Activated CD4-positive, alpha-beta T cell treated with anti-CD3 and anti-CD28 coated beads for 36 hours (primary cell): Measurements from ENCODE around the gene CTBP1. TPM values are rescaled to one million over a fixed set of nuclear protein-coding genes. Genes with fewer than 3 reads are reported as not detected.
"Not testable (repeated sequence)": the region's sequence is repeated elsewhere in the genome, so short reads cannot be mapped to it uniquely, and the experiment has no call there.

ENCODE experiments used
- ATAC-seq: fragments of 200-7000 bp; cut with Tn5 transposase; one replicate; pipeline ENCODE4 v1.10.0; 2021; ENCODE audit warnings: mild to moderate bottlenecking, moderate library complexity
- CTCF ChIA-PET: fragments of 350-600 bp; sonication (Branson Sonifier 250); formaldehyde crosslinking; loops from one replicate; lab custom pipeline; 2021; ENCODE audit warnings: antibody characterized with exemption; lab: Charles Lee
- POLR2A ChIA-PET: fragments of 350-600 bp; sonication (Branson Sonifier 250); formaldehyde crosslinking; loops from one replicate; lab custom pipeline; 2021; ENCODE audit warnings: antibody characterized with exemption, inconsistent platforms; lab: Charles Lee
- DNase-seq: peaks from one replicate; pipeline ENCODE4 v3.0.0-alpha.2; 2020
- H3K27ac Mint-ChIP-seq: one replicate; pipeline ENCODE4 v1.8.0; 2021; ENCODE audit warnings: mixed read lengths
- H3K27me3 Mint-ChIP-seq: one replicate; pipeline ENCODE4 v1.8.0; 2021; ENCODE audit warnings: mixed read lengths
- H3K36me3 Mint-ChIP-seq: one replicate; pipeline ENCODE4 v1.8.0; 2021; ENCODE audit warnings: low read depth, mixed read lengths
- H3K4me1 Mint-ChIP-seq: one replicate; pipeline ENCODE4 v1.8.0; 2021; ENCODE audit warnings: mixed read lengths
- H3K4me3 Mint-ChIP-seq: one replicate; pipeline ENCODE4 v1.8.0; 2021; ENCODE audit warnings: mild to moderate bottlenecking, moderate library complexity, mixed read lengths
- H3K9me3 Mint-ChIP-seq: one replicate; pipeline ENCODE4 v1.8.0; 2021; ENCODE audit warnings: low read depth, mixed read lengths
- intact Hi-C, 2 experiments: fragments of 100-400 bp; cut with DNase I in 1 of 2; cut with micrococcal nuclease in 1 of 2; formaldehyde crosslinking; loops; one replicate each; pipeline versions ENCODE4 v1.14.2 to v1.15.1; 2022 to 2024; cut with DNase I, micrococcal nuclease
- total RNA-seq, 2 experiments: library from RNA; stranded (reverse); gene quantifications; one replicate each; pipeline ENCODE4 v1.2.3, GENCODE V29; 2021

The CTBP1 gene
- total RNA-seq, 2 experiments from 2014 or later, result 152 to 177 TPM

DNA sequence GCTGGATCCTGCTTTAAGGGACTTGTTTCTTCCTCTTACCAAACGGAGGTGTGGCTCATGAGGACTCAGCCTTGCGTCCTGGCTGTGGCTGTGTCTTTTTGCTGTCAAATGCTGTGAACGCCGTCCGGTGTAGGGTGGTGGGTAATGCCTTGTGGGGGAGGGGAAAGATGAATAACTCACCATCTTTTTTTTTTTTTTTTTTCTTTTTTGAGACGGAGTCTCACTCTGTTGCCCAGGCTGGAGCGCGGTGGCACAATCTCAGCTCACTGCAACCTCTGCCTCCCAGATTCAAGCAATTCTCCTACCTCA lies 43.7 kb upstream of the CTBP1 start:
- DNase-seq, H3K9me3 Mint-ChIP-seq, ATAC-seq, intact Hi-C loops, H3K4me3 Mint-ChIP-seq, H3K27me3 Mint-ChIP-seq: not testable (repeated sequence)
- Mint-ChIP-seq H3K27ac (peak overlapping the region; percentile 37), H3K4me1 (peaks cover 63% of the 10 kb centered on the region), H3K36me3 (peaks cover 13% of the 10 kb centered on the region)
- ChIA-PET CTCF (interaction anchor here (0.6 to 0.7 kb wide), 2 partner anchors 26 to 43 kb away, joined by 3 to 5 read pairs; no protein-coding TSS in a partner anchor), POLR2A (interaction anchor here (0.7 kb wide), 1 partner anchor 57 kb away, joined by 9 read pairs; no protein-coding TSS in a partner anchor)

DNA sequence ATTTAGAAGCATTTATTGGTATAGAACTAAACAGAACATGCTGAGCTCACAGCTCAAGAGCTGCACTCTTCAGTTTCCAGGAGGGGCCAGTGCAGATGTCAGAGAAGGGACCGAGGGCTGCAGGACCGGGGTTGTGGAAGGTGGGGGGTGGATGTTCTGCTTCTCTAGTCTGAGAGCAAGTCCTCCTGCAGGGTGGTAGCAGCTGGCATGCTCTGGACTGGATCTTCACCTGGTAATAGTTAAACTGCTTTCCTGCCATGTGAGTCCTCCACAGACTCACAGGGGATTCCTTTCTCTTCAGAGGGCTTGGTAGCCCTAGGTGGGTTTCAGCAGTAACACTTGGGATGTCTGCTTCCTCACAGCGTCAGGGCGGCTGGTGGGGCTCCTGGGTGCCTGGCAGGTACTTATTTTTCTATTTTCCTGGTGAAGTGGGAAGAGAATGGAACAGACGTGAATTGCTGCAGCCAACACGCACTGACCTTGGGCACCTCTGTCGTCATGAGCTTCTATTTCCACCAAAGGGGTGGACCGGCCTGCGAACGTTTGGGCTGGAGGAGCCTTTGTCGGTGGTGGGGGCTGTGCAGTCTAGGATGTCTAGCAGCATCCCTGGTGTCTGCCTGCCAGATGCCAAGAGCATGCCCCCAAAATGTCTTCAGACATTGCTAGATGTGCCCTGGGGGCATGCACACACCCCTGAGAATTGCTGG lies 43.2 kb upstream of the CTBP1 start:
- ATAC-seq (no peak), DNase-seq (no peak)
- no peaks in the 10 kb centered on the region for H3K27me3 Mint-ChIP-seq
- peak overlapping the region; percentile 39 for H3K27ac Mint-ChIP-seq
- H3K4me3 Mint-ChIP-seq, result peak overlapping the region; percentile 95
- POLR2A ChIA-PET, result interaction anchor here (0.7 kb wide), 1 partner anchor 57 kb away, joined by 9 read pairs; no protein-coding TSS in a partner anchor
- no peaks in the 10 kb centered on the region for H3K9me3 Mint-ChIP-seq
- CTCF ChIA-PET, result interaction anchor here (0.6 to 1.2 kb wide), 6 partner anchors 8 to 161 kb away, joined by 3 to 5 read pairs (median 4); no protein-coding TSS in a partner anchor
- intact Hi-C loops, result loop anchor here in 1 of 2 experiments (2.0 kb wide), 1 partner anchor 45 kb away; no protein-coding TSS in a partner anchor
- peaks cover 58% of the 10 kb centered on the region for H3K4me1 Mint-ChIP-seq
- H3K36me3 Mint-ChIP-seq, result peaks cover 9% of the 10 kb centered on the region

DNA sequence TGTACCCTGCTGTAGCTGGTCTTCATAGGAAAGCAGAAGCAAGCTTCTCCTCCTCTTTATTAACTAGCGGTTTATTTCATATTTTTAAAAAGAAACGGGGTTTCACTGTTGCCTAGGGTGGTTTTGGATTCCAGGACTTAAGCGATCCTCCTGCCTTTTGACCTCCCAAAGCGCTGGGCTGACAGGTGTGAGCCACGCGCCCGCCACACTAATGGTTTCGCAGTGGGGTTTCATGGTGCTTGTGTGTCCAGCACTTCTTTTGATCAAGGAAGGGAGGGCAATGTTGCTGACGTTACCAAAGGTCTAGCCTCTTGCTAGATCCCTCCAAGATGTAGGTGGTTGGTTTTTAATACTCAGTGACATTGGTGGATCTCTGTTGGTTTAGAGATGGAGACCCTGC lies 42.2 kb upstream of the CTBP1 start:
- POLR2A ChIA-PET, result interaction anchor here (0.7 to 1.6 kb wide), 3 partner anchors 8 to 56 kb away, joined by 3 to 6 read pairs (median 3); partner anchors contain the start of gene UVSSA
- H3K4me1 Mint-ChIP-seq, result peaks cover 49% of the 10 kb centered on the region
- H3K36me3 Mint-ChIP-seq, result peaks cover 5% of the 10 kb centered on the region
- H3K27ac Mint-ChIP-seq, result peak overlapping the region; percentile 87
- peaks cover 4% of the 10 kb centered on the region for H3K9me3 Mint-ChIP-seq
- intact Hi-C loops, result loop anchor here in 1 of 2 experiments (2.0 kb wide), 1 partner anchor 46 kb away; no protein-coding TSS in a partner anchor
- no peak for DNase-seq
- ATAC-seq, result no peak
- H3K27me3 Mint-ChIP-seq, result no peaks in the 10 kb centered on the region
- H3K4me3 Mint-ChIP-seq, result peak overlapping the region; percentile 95
- CTCF ChIA-PET, result interaction anchor here (1.0 to 2.4 kb wide), 5 partner anchors 17 to 160 kb away, joined by 3 to 10 read pairs (median 5); no protein-coding TSS in a partner anchor

DNA sequence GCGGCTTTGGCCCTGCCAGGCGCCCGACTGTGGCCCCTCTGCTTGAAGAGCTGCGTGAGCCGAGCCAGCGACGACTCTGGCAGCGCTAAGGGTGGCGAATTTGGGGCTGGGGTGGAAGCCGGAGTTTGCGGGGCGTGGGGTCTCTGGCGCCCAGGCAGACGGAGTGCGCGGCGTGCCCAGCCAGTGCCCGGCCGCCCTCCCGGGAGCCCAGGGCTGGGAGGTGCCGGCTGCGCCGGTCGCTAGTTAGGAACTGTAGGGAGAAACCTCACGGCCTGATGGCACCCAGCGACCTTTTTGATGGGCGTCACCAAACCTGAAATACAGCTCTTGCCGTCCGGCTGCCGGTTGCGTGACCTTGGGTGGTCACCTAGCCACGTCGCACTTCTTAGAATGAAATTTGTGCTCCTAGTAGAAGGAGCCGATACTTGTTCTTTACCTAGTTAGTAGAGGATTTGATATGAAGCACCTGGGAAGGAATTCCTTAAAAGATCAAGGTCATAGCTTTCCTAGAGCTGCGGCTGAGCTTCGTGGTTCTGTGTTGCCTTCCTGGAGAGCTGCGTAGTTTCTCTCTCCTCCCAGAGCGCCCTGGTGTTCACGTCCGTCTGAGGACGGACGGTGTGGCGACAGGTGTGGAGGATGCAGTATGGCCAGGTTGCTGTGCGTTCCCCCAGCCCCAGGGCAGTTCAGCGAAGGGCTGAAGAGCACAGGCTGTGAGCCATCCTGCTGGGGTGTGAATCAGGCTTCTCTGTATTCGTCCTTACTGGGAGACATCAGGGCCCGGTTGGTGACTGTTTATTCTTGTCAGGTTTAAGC lies 41.4 kb upstream of the CTBP1 start:
- CTCF ChIA-PET, result interaction anchor here (1.1 to 2.4 kb wide), 3 partner anchors 56 to 123 kb away, joined by 7 to 10 read pairs (median 8); partner anchors contain the start of gene UVSSA
- POLR2A ChIA-PET, result interaction anchor here (0.5 to 1.6 kb wide), 4 partner anchors 9 to 60 kb away, joined by 3 to 6 read pairs (median 4); partner anchors contain the start of gene UVSSA
- Mint-ChIP-seq H3K4me3 (peak overlapping the region; percentile 95), H3K4me1 (peaks cover 48% of the 10 kb centered on the region), H3K27me3 (no peaks in the 10 kb centered on the region), H3K27ac (peak overlapping the region; percentile 87), H3K36me3 (peaks cover 5% of the 10 kb centered on the region), H3K9me3 (peaks cover 4% of the 10 kb centered on the region)
- DNase-seq, result peak; percentile 46
- ATAC-seq, result peak; percentile 13
- intact Hi-C loops, result loop anchor here in 1 of 2 experiments (2.0 kb wide), 1 partner anchor 46 kb away; no protein-coding TSS in a partner anchor

DNA sequence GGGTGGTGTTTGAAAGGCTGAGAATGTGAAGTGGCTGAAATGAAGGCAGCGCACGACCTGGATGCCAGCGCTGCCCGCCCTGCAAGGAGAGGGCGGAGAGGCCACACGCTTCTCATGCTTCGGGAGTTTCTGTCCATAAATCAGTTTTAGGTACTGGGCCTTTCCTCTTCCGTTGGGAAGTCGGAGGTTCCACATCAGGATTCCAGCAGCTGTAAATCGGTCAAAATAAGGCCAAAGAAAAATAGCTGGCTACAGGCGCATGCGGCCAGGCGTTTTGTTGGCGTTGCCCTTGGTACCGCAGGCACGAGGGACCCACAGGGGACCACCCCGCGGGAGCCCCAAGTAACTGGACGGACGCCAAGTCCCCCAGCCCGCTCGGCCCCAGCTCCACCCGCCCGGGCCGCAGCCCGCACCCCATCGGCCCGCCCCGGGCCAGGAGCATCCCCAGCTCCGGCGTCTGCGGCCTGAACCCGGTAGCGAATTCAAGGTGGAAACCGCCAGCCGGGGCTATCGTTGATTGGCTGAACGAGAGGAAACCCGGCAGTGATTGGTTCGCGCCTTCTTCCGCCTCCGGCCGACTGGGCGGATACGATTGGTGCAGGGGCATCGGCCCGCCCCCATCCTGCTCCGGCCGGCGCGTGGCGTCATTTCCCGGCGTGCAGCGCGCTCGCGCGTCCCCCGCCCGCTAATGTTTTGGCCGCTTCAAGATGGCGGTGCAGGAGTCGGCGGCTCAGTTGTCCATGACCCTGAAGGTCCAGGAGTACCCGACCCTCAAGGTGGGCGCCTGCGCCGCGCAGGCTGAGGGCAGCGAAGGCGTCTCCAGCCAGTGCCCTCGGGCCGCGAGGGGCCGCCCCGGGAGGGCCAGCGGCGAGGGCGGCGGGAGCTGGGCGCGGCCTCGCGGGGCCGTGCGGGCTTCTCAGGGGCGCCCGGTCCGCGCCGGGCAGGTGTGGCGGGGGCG lies 40.6 kb upstream of the CTBP1 start, which contains the start of gene MAEA:
Gene MAEA (plus strand): TSS at position 685 of the 958 bp plus-strand sequence. CDS start 23 bp downstream, at position 708.
- intact Hi-C loops, result loop anchor here (1.0 to 5.0 kb wide), 17 partner anchors 22 to 607 kb away; partner anchors contain the start of genes CTBP1 (in 1 of the 2), FAM53A (in 1 of the 2), GAK (in 1 of the 2) and SLBP (in 1 of the 2)
- peak within 1 kb of the TSS; percentile 95 for H3K4me3 Mint-ChIP-seq

DNA sequence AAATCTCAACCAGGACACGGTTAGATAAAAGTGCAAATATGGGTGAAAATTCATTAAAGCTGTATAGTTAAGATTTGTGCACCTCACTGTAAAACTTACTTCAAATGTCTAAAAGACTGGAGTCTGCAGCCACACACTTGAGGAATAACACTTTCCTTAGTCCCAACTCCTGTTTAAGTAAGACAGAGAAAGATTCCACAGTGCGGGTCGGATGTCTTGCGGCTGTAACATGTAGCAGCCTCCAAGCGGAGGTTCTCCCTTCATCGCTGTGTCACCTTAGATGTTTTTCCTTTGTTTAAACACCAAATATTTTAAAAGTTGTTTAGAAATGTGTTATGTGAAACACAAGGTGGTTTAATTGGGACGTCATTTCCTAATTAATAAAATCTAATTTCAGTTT lies 39.9 kb upstream of the CTBP1 start:
- ATAC-seq, result no peak
- H3K4me3 Mint-ChIP-seq, result peak overlapping the region; percentile 95
- no peaks in the 10 kb centered on the region for H3K27me3 Mint-ChIP-seq
- H3K27ac Mint-ChIP-seq, result peak overlapping the region; percentile 86
- H3K9me3 Mint-ChIP-seq, result peaks cover 4% of the 10 kb centered on the region
- intact Hi-C loops, result loop anchor here (1.0 to 5.0 kb wide), 16 partner anchors 21 to 606 kb away; partner anchors contain the start of genes CTBP1 (in 1 of the 2), FAM53A (in 1 of the 2), GAK (in 1 of the 2) and SLBP (in 1 of the 2)
- peaks cover 38% of the 10 kb centered on the region for H3K4me1 Mint-ChIP-seq
- peaks cover 5% of the 10 kb centered on the region for H3K36me3 Mint-ChIP-seq
- POLR2A ChIA-PET, result interaction anchor here (0.7 to 0.9 kb wide), 2 partner anchors 39 to 57 kb away, joined by 3 read pairs; no protein-coding TSS in a partner anchor
- CTCF ChIA-PET, result interaction anchor here (0.7 to 2.4 kb wide), 10 partner anchors 8 to 158 kb away, joined by 3 to 10 read pairs (median 3); partner anchors contain the start of gene UVSSA
- DNase-seq, result no peak

More for the DNA sequence above, 40.6 kb upstream of the CTBP1 start, which contains the start of gene MAEA:
- H3K27me3 Mint-ChIP-seq, result no peaks in the 10 kb centered on the region
- H3K36me3 Mint-ChIP-seq, result peaks cover 5% of the 10 kb centered on the region
- ATAC-seq (peak; percentile 98), DNase-seq (peak; percentile 99)
- peaks cover 4% of the 10 kb centered on the region for H3K9me3 Mint-ChIP-seq
- peak within 1 kb of the TSS; percentile 87 for H3K27ac Mint-ChIP-seq
- peaks cover 41% of the 10 kb centered on the region for H3K4me1 Mint-ChIP-seq
- ChIA-PET CTCF (interaction anchor here (0.7 to 2.4 kb wide), 11 partner anchors 9 to 159 kb away, joined by 3 to 10 read pairs (median 3); partner anchors contain the start of gene UVSSA), POLR2A (interaction anchor here (0.5 to 1.6 kb wide), 5 partner anchors 20 to 61 kb away, joined by 3 to 6 read pairs (median 3); partner anchors contain the start of gene UVSSA)

DNA sequence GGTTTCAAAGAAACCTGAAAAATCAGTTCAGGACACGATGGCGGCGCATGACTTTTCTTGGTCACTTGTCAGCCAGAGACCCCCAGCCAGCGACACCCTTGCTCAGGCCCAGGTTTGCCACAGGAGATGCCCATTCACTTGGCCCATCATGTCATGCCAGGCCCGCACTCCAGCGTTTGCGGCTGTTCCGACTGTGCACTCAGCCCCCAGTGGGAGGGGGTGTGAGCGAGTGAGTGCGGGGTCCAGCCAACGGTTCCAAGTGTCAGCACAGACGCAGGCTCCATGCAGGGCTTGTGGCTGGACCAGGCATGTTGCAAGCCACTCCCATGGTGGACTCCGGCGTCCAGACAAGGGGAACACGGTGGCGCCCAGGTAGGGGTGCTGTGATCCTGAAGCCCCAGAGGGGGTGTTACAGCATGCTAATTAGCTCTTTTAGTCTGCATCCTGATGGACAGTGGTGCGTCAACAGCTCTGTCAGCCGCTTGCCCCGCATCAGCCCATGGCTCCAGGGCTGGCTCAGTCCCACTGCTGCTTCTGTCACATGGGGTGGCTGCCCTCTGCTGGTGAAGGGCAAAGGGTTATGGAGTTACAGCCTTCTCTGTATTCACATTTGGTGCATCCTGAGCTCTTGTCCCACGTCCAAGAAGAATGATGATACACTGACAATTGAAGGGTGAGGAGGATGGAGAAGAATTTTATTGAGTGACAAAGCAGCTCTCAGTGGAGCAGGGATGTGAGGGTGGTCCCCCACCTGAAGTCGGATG lies 37.0 kb upstream of the CTBP1 start:
- H3K9me3 Mint-ChIP-seq, result peaks cover 4% of the 10 kb centered on the region
- no peak for ATAC-seq
- H3K27ac Mint-ChIP-seq, result no peak overlapping the region
- peak; percentile 77 for DNase-seq
- peaks cover 3% of the 10 kb centered on the region for H3K36me3 Mint-ChIP-seq
- intact Hi-C loops, result loop anchor here (1.0 to 5.0 kb wide), 4 partner anchors 17 to 604 kb away; no protein-coding TSS in a partner anchor
- ChIA-PET CTCF (interaction anchor here (0.6 to 1.7 kb wide), 11 partner anchors 10 to 361 kb away, joined by 3 to 7 read pairs (median 4); no protein-coding TSS in a partner anchor), POLR2A (no interaction called here)
- no peaks in the 10 kb centered on the region for H3K27me3 Mint-ChIP-seq
- H3K4me1 Mint-ChIP-seq, result peaks cover 13% of the 10 kb centered on the region
- no peak overlapping the region for H3K4me3 Mint-ChIP-seq

DNA sequence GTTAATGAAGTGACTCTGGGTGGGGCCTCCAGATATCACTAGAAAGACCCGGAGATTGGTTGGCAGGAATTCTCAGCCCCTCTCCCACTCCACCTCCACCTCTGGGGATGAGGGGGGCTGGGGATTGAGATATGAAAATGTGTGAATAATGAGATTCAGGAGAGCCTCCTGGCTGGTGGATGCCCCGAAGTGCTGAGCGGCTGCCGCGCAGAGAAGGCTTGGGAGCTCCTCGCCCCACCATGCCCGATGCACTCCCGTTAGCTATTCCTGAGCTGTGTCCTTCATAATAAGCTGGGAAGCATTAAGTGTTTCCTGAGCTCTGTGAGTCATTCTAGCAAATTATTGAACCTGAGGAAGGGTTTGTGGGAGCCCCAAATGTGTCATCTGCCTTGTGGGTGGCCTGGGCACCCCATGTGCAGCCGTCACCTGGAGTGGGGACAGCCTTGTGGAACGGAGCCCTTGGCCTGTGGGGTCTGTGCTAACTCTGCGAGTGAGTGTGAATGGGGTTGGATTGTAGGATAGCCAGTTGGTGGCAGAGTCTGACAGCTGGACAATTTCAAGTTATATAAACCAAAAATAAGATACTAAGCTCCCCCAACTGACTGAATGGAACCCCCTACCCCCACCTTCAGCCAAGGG lies 36.3 kb upstream of the CTBP1 start:
- intact Hi-C loops, result loop anchor here (5.0 kb wide), 2 partner anchors 153 to 603 kb away; no protein-coding TSS in a partner anchor
- ATAC-seq (no peak), DNase-seq (no peak)
- ChIA-PET CTCF (interaction anchor here (0.6 to 1.7 kb wide), 6 partner anchors 17 to 361 kb away, joined by 3 to 7 read pairs (median 4); no protein-coding TSS in a partner anchor), POLR2A (no interaction called here)
- Mint-ChIP-seq H3K36me3 (no peaks in the 10 kb centered on the region), H3K4me3 (no peak overlapping the region), H3K27ac (no peak overlapping the region), H3K4me1 (peaks cover 8% of the 10 kb centered on the region), H3K27me3 (no peaks in the 10 kb centered on the region), H3K9me3 (peaks cover 4% of the 10 kb centered on the region)

DNA sequence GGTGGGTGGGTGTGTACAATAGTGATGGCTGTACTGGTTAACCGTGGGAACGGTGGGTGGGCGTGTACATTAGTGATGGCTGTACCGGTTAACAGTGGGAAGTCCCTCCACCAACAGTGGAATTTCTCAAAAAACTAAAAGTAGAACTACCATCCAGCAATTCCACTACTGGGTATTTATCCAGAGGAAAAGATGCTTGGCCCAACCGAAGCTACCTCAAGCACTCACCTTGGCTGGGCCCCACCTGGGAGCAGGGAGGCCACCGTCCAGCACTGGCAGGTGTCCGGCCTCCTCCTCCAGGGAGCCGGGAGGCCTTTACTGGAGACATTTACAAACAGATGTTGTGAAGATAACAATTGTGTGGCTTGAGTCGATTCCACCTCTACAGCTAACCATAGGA lies 34.8 kb upstream of the CTBP1 start:
- intact Hi-C loops, result no loop called here
- no peaks in the 10 kb centered on the region for H3K36me3 Mint-ChIP-seq
- no peak for DNase-seq
- H3K27ac Mint-ChIP-seq, result no peak overlapping the region
- ChIA-PET POLR2A (no interaction called here), CTCF (no interaction called here)
- H3K4me3 Mint-ChIP-seq, result no peak overlapping the region
- no peaks in the 10 kb centered on the region for H3K27me3 Mint-ChIP-seq
- H3K4me1 Mint-ChIP-seq, result peaks cover 5% of the 10 kb centered on the region
- peaks cover 4% of the 10 kb centered on the region for H3K9me3 Mint-ChIP-seq
- ATAC-seq, result no peak
